HepG2 (cell line): ENCODE results near the gene HOXA7. TPM values are rescaled to one million over a fixed set of nuclear protein-coding genes. Genes with fewer than 3 reads are reported as not detected.

ENCODE experiments used
- IRX3 ChIP-seq: sonication (generic); formaldehyde crosslinking; IDR thresholded peaks from 2 replicates; pipeline ENCODE4 v1.8.1; 2023; ENCODE audit warnings: mild to moderate bottlenecking, low read depth, missing genetic modification reagents, borderline replicate concordance
- PHF20 ChIP-seq: sonication (generic); formaldehyde crosslinking; IDR thresholded peaks from 2 replicates; pipeline ENCODE4 v1.5.0; 2020; ENCODE audit warnings: mild to moderate bottlenecking, missing genetic modification reagents
- POLR2G ChIP-seq: fragments of 200-400 bp; formaldehyde crosslinking; IDR thresholded peaks from 2 replicates; pipeline ENCODE4 v1.6.1; 2018; ENCODE audit warnings: mild to moderate bottlenecking, low read depth, low read length, moderate library complexity
- ZNF121 ChIP-seq: sonication (generic); formaldehyde crosslinking; IDR thresholded peaks from 2 replicates; pipeline ENCODE4 v1.5.0; 2020; ENCODE audit warnings: mild to moderate bottlenecking, missing genetic modification reagents
- ZNF24 ChIP-seq: fragments of 450-650 bp; IDR thresholded peaks from 2 replicates; pipeline ENCODE4 v1.6.1; 2017; ENCODE audit warnings: antibody characterized with exemption, mild to moderate bottlenecking
- ZNF281 ChIP-seq: sonication (generic); formaldehyde crosslinking; IDR thresholded peaks from 2 replicates; pipeline ENCODE4 v1.4.0; 2020; ENCODE audit warnings: missing genetic modification reagents, borderline replicate concordance
- polyA plus RNA-seq, 8 experiments: library from polyadenylated mRNA; depleted of rRNA in 3 of 8; stranded (reverse) in 7 of 8; unstranded in 1 of 8; fragments of >200 nt; fragmentation: Illumina TruSeq in 4 of 8; extraction: Trizol in 4 of 8; gene quantifications; 2 replicates each; pipeline versions ENCODE4 v1.2.1 to v1.2.3, GENCODE V29; 2011 to 2016; ENCODE audit warnings: low read depth in 4 of 8, missing spikeins in 1 of 8, mixed read lengths in 1 of 8; ENCODE audit not compliant: insufficient read depth in 1 of 8
- total RNA-seq, 5 experiments: library from RNA; depleted of rRNA; stranded (reverse); fragments of >200 nt; fragmentation: Illumina TruSeq; extraction: Trizol; gene quantifications; 2 replicates each; pipeline ENCODE4 v1.2.3, GENCODE V29; 2016; ENCODE audit warnings: low read depth in 1 of 5
- TF ChIP-seq, protein P1 (sequence below): fragments of 450-650 bp; IDR thresholded peaks from 2 replicates; pipeline ENCODE4 v1.6.1; 2016
- TF ChIP-seq, protein P2 (sequence below): IDR thresholded peaks from 2 replicates; pipeline ENCODE4 v1.6.1; 2016; ENCODE audit warnings: low read depth, borderline replicate concordance
- TF ChIP-seq, protein P3 (sequence below): sonication (generic); formaldehyde crosslinking; IDR thresholded peaks from 2 replicates; pipeline ENCODE4 v1.4.0; 2020; ENCODE audit warnings: mild to moderate bottlenecking, missing genetic modification reagents
- TF ChIP-seq, protein P4 (sequence below), 2 experiments: sonication (generic) in 1 of 2; formaldehyde crosslinking in 1 of 2; IDR thresholded peaks; 2 replicates each; pipeline versions ENCODE4 v1.6.1 to v1.9.0; 2014 to 2022; ENCODE audit warnings: antibody characterized with exemption in 1 of 2, borderline replicate concordance in 1 of 2, inconsistent platforms in 1 of 2, low read depth in 1 of 2, missing genetic modification reagents in 1 of 2
- TF ChIP-seq, protein P5 (sequence below): sonication (generic); formaldehyde crosslinking; IDR thresholded peaks from 2 replicates; pipeline ENCODE4 v1.8.0; 2022; ENCODE audit warnings: mild to moderate bottlenecking, missing genetic modification reagents, moderate library complexity
- TF ChIP-seq, protein P6 (sequence below): sonication (generic); formaldehyde crosslinking; IDR thresholded peaks from 2 replicates; pipeline ENCODE4 v1.8.0; 2022; ENCODE audit warnings: mild to moderate bottlenecking, missing genetic modification reagents

The HOXA7 gene
- total and polyA plus RNA-seq, 2 of the 13 experiments (the other 11 are each of a cell fraction or from before 2014, with no cell fraction given): 0.05 TPM; not detected in 1

GRCh38 chr7:27130540-27131389, 25.7 kb downstream of the HOXA7 start, which contains the start of gene HOXA4 (continued):
- no peak for TF ChIP-seq ZNF121 (CRISPR knock-in tag)
- TF ChIP-seq POLR2G: peak; percentile 85
- TF ChIP-seq, protein P1, sequence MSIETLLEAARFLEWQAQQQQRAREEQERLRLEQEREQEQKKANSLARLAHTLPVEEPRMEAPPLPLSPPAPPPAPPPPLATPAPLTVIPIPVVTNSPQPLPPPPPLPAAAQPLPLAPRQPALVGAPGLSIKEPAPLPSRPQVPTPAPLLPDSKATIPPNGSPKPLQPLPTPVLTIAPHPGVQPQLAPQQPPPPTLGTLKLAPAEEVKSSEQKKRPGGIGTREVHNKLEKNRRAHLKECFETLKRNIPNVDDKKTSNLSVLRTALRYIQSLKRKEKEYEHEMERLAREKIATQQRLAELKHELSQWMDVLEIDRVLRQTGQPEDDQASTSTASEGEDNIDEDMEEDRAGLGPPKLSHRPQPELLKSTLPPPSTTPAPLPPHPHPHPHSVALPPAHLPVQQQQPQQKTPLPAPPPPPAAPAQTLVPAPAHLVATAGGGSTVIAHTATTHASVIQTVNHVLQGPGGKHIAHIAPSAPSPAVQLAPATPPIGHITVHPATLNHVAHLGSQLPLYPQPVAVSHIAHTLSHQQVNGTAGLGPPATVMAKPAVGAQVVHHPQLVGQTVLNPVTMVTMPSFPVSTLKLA: peak; percentile 66
- no peak for TF ChIP-seq ZNF24
- peak; percentile 83 for TF ChIP-seq PHF20
- TF ChIP-seq, protein P2, sequence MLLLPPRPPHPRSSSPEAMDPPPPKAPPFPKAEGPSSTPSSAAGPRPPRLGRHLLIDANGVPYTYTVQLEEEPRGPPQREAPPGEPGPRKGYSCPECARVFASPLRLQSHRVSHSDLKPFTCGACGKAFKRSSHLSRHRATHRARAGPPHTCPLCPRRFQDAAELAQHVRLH (CRISPR knock-in tag): no peak
- peak; percentile 73 for TF ChIP-seq IRX3
- TF ChIP-seq, protein P3, sequence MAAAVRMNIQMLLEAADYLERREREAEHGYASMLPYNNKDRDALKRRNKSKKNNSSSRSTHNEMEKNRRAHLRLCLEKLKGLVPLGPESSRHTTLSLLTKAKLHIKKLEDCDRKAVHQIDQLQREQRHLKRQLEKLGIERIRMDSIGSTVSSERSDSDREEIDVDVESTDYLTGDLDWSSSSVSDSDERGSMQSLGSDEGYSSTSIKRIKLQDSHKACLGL (CRISPR knock-in tag): peak; percentile 76; the same call in 1 of the 2 replicates
- TF ChIP-seq ZNF281 (CRISPR knock-in tag): peak; percentile 90
- TF ChIP-seq, protein P4, sequence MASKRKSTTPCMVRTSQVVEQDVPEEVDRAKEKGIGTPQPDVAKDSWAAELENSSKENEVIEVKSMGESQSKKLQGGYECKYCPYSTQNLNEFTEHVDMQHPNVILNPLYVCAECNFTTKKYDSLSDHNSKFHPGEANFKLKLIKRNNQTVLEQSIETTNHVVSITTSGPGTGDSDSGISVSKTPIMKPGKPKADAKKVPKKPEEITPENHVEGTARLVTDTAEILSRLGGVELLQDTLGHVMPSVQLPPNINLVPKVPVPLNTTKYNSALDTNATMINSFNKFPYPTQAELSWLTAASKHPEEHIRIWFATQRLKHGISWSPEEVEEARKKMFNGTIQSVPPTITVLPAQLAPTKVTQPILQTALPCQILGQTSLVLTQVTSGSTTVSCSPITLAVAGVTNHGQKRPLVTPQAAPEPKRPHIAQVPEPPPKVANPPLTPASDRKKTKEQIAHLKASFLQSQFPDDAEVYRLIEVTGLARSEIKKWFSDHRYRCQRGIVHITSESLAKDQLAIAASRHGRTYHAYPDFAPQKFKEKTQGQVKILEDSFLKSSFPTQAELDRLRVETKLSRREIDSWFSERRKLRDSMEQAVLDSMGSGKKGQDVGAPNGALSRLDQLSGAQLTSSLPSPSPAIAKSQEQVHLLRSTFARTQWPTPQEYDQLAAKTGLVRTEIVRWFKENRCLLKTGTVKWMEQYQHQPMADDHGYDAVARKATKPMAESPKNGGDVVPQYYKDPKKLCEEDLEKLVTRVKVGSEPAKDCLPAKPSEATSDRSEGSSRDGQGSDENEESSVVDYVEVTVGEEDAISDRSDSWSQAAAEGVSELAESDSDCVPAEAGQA (IDR thresholded peaks at IDR 0.05; ENCODE audit: low read depth): peak; percentile 13; the same call in 1 of the 2 replicates
- TF ChIP-seq, protein P4 (CRISPR knock-in tag; IDR thresholded peaks at IDR 0.05; ENCODE audit: borderline replicate concordance): no peak
- TF ChIP-seq, protein P5, sequence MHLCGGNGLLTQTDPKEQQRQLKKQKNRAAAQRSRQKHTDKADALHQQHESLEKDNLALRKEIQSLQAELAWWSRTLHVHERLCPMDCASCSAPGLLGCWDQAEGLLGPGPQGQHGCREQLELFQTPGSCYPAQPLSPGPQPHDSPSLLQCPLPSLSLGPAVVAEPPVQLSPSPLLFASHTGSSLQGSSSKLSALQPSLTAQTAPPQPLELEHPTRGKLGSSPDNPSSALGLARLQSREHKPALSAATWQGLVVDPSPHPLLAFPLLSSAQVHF (CRISPR knock-in tag): 0 out of 2 replicates have a peak, but pooled peaks have one; percentile 42
- TF ChIP-seq, protein P6, sequence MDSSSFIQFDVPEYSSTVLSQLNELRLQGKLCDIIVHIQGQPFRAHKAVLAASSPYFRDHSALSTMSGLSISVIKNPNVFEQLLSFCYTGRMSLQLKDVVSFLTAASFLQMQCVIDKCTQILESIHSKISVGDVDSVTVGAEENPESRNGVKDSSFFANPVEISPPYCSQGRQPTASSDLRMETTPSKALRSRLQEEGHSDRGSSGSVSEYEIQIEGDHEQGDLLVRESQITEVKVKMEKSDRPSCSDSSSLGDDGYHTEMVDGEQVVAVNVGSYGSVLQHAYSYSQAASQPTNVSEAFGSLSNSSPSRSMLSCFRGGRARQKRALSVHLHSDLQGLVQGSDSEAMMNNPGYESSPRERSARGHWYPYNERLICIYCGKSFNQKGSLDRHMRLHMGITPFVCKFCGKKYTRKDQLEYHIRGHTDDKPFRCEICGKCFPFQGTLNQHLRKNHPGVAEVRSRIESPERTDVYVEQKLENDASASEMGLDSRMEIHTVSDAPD (CRISPR knock-in tag): 0 out of 2 replicates have a peak, but pooled peaks have one; percentile 63
